Limb (tissue), 2 donors: Measurements from ENCODE around the gene DCP2.

Experiments used
- DNase-seq, 2 donors: peaks; one replicate each; pipeline ENCODE4 v3.0.0-alpha.2; 2016; ENCODE audit errors: extremely low spot score in 2 of 2

The DCP2 gene

GRCh38 chr5:113065626-113066025, 89.0 kb downstream of the DCP2 start:
- no peak for DNase-seq

GRCh38 chr5:113067635-113068344, 91.2 kb downstream of the DCP2 start:
- DNase-seq = no peak

GRCh38 chr5:113068559-113068958, 92.0 kb downstream of the DCP2 start:
- no peak for DNase-seq
